MM.1S (cell line): ENCODE measurements around the gene KAT2B.

Source experiments
- CTCF ChIP-seq: fragments of 300-600 bp; sonication (generic); IDR thresholded peaks from 2 replicates; pipeline ENCODE4 v1.5.1; 2016; ENCODE audit warnings: antibody characterized with exemption, low read length, mixed read lengths
- EZH2 ChIP-seq: fragments of 300-600 bp; sonication (generic); optimal IDR thresholded peaks from 2 replicates; pipeline ENCODE3; 2017; ENCODE audit warnings: low read depth, mild to moderate bottlenecking, antibody characterized with exemption, low read length, mixed read lengths
- EZH2phosphoT487 ChIP-seq: fragments of 300-600 bp; sonication (generic); IDR thresholded peaks from 2 replicates; pipeline ENCODE4 v1.6.1; 2018; ENCODE audit warnings: antibody characterized with exemption, low read length

GRCh38 chr3:20141851-20142250 lies 101.6 kb downstream of the KAT2B start:
- TF ChIP-seq CTCF: no peak
- TF ChIP-seq EZH2: no peak
- no peak for TF ChIP-seq EZH2phosphoT487
